ENCODE data around the gene TMEM129. TPM values are rescaled to one million over a fixed set of nuclear protein-coding genes. Genes with fewer than 3 reads are reported as not detected.

Gene TMEM129
- polyA plus RNA-seq, 1 donor from 2014 or later, result 46.1 TPM

DNA sequence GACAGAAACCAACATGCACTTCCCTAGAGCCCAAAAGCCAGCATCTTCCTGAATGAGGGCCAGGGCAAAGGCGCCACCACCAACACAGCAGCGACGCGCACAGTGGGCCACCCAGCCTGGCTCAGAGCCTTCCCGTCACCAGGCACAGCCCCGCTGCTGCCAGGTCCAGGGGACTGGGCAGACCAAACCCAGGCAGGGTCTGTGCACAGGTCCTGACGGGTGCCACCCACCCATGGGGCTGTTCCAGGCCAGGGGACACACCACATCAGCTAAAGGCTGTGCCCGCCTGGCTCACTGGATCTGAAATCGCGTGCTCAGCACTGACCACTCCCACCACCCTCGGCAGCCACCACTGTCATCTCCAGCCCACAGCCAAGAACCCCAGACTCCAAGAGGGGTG, 50.8 kb downstream of the TMEM129 start:
- no peaks in the 10 kb centered on the region for H3K4me1 Mint-ChIP-seq
- H3K9me3 Mint-ChIP-seq, result no peaks in the 10 kb centered on the region
- H3K27ac Mint-ChIP-seq, result no peak overlapping the region
- peaks cover 2% of the 10 kb centered on the region for H3K36me3 Mint-ChIP-seq
- no peaks in the 10 kb centered on the region for H3K27me3 Mint-ChIP-seq
- no peak overlapping the region for H3K4me3 Mint-ChIP-seq

DNA sequence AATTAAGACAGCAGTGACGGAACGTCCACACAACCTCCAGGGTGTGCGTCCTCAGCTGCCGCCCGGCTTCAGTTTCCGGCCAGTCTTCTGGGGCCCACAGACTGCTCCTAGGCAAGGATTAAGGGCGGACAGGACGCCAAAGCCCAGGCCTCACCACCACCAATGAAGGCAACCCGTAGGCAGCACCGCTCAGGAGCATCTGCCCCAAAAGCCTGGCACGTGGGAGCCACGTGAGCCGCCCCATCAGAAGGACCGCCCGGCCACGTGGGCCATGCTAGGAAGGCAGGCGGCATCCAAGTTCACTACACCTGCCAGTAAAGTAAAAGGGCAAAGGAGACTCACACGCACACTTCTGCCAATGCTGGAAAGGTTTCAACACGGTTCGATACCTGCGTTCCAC, 51.3 kb downstream of the TMEM129 start:
- Mint-ChIP-seq H3K27me3 (no peaks in the 10 kb centered on the region), H3K36me3 (peaks cover 2% of the 10 kb centered on the region), H3K4me1 (no peaks in the 10 kb centered on the region), H3K4me3 (no peak overlapping the region), H3K27ac (no peak overlapping the region), H3K9me3 (no peaks in the 10 kb centered on the region)

DNA sequence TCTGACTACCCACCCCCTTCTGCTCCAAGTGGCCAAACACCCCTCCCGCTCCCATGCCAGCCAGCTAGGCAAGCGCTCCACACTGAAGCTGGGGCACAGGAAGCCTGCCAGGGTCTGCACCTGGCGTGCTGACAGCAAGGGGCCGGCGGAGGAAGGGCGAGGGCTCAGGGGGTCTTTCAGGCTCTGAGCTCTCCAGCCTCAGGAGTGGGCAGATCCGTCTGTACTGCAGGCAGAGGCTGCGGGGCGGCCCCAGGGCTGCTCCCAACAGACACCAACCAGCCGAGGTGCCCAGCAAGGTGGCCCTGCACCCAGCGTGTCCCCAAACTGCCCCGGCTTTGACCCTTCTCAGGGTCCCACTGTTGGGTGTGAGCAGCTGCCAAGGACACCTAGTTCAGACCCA, 51.9 kb downstream of the TMEM129 start:
- Mint-ChIP-seq H3K9me3 (no peaks in the 10 kb centered on the region), H3K36me3 (peaks cover 2% of the 10 kb centered on the region), H3K27ac (no peak overlapping the region), H3K4me1 (no peaks in the 10 kb centered on the region), H3K27me3 (no peaks in the 10 kb centered on the region), H3K4me3 (no peak overlapping the region)

DNA sequence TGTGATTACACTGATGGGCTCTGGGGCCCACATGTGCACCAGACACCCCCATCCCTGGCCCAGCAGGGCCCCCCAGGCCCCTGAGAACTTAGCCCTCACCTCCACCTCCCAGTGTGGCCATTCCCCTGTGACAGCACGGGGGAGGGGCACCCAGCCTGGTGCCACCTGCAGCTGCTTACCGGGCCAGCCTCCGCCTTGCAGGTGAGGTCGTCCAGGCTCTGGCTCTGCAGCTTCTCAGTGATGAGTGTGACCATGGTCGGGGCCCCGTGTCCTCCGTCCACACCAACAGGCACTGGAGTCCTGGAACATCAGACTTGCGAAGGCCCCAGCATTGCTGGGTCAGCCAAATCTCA, 52.7 kb downstream of the TMEM129 start:
- no peaks in the 10 kb centered on the region for H3K9me3 Mint-ChIP-seq
- H3K4me3 Mint-ChIP-seq, result no peak overlapping the region
- H3K36me3 Mint-ChIP-seq, result peaks cover 5% of the 10 kb centered on the region

DNA sequence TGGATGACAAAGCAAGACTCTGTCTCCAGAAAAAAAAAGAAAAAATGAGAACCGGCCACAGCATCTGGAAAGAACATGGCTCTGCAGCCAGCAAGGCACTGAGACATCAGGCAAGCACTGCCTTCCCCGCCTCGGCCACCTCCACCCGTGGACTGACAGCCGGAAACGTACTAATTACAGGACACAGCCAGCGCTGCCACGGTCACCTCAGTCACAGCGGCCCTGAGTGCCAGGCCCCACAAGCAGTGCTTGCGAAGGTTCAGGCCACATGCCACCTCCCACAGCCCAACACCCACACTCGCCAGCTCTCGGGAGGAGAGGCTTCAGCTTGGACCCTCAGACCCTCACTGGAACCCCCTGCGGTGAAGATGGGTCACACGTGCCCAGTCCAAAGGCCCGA, 53.9 kb downstream of the TMEM129 start:
- Mint-ChIP-seq H3K9me3 (no peaks in the 10 kb centered on the region), H3K27me3 (no peaks in the 10 kb centered on the region), H3K4me1 (no peaks in the 10 kb centered on the region), H3K4me3 (no peak overlapping the region), H3K36me3 (peaks cover 3% of the 10 kb centered on the region), H3K27ac (no peak overlapping the region)

More for the DNA sequence above, 52.7 kb downstream of the TMEM129 start:
- Mint-ChIP-seq H3K4me1 (no peaks in the 10 kb centered on the region), H3K27ac (no peak overlapping the region), H3K27me3 (no peaks in the 10 kb centered on the region)

DNA sequence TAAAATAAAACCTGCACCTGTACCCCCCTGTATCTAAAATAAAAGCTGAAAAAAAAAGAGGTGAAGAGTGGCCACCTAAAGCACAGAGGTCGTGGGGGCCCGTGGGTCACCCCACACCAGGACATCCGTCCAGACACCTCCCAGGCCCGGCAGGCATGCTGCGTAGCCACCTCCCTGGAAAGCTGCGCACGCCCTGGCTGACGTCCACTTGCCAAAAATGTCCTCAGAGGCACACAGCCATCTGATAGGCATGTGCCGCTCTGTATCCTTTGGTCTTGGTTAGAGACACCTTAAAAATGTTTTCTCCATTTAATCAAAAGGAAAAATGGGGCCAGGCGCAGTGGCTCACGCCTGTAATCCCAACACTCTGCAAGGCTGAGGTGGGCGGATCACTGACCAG, 54.7 kb downstream of the TMEM129 start:
- Mint-ChIP-seq H3K9me3 (no peaks in the 10 kb centered on the region), H3K27me3 (no peaks in the 10 kb centered on the region), H3K27ac (no peak overlapping the region), H3K4me3 (no peak overlapping the region), H3K36me3 (peaks cover 3% of the 10 kb centered on the region), H3K4me1 (no peaks in the 10 kb centered on the region)

Other genes with a start within 250 kb of the TMEM129 start
- gene FAM53A, start 37.0 kb downstream of the TMEM129 start, polyA plus RNA-seq, result 1.5 TPM
- gene SLBP, start 9.0 kb downstream of the TMEM129 start, polyA plus RNA-seq, result 49.1 TPM
- gene TACC3, start 198 bp upstream of the TMEM129 start, polyA plus RNA-seq, result 20.0 TPM
- 0.45 TPM for gene FGFR3, start 72.0 kb upstream of the TMEM129 start, polyA plus RNA-seq
- 12.0 TPM for gene LETM1, start 134.8 kb upstream of the TMEM129 start, polyA plus RNA-seq
- 7.4 TPM for gene NSD2, start 150.1 kb upstream of the TMEM129 start, polyA plus RNA-seq

All from IgD-negative memory B cell (primary cell).